Measurements from ENCODE around the gene KIF16B.

Gene KIF16B

DNA sequence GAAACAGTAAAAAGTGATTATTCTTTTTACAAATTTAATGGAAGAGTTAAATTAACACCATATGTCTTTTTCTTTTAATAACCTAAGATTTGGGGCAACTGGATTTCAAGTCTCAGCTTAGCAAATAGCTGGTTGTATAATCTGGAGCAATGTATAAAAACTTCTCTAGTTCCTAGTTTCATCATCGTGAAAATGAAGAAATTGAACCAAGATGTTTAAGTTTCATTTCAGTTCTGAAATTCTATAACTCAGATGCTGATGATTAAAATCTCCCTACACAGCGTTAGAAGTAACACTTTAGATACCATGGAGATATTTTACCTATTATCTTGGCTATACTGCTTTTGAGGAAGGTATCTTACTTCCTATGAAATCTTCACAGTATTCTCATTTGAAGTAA is 252.0 kb downstream of the KIF16B start:
- H3K4me1 Mint-ChIP-seq, result peaks cover 9% of the 10 kb centered on the region
- ATAC-seq (no peak), DNase-seq (no peak)
- H3K4me3 Mint-ChIP-seq, result no peak overlapping the region
- H3K27ac Mint-ChIP-seq, result no peak overlapping the region
- H3K9me3 Mint-ChIP-seq, result peaks cover 7% of the 10 kb centered on the region
- peaks cover 9% of the 10 kb centered on the region for H3K36me3 Mint-ChIP-seq (ENCODE audit: low read depth)
- H3K27me3 Mint-ChIP-seq, result no peaks in the 10 kb centered on the region

DNA sequence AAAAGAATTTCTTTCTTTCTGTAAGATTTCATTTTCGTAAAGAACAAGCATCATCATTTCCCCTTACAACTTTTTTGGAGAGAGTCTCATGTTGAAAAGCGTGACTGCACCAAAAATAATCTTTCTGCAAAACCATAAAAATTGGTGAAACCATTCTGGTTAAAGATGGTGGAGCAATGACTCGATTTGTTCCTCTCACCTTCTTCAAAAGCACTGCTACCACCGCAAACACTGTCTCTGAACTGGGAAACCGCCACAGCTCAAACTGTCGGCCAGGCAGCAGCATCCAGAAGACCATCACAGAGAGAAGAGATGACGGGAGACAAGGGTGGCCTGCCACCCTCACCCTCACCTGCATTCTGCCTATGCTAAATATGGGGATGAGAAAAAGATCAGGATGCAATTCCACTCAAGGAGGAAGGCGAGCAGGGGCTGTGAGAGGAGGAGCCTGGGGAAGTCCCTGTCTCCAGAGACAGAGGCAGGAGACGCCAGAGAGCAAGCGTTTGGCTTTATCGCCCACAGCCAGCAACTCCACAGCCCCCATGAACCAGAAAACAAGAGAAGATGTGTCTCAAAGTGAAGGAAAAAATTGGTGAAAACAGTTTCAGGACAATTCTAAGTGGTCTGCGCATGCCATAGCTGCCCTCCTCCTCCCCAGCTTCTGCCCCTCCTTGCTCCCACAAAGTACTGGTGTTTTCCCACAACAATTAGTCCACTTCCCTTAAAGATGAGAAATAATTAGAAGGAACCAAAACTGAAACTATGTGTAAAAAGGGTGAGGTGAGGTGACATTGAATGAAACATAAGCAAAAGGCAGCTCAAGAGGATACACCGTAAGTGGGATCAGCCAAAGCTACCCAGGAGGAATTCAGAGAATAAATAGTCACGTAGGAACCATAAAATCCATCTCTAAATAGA is 255.5 kb downstream of the KIF16B start:
- no peak for DNase-seq
- Mint-ChIP-seq H3K27me3 (no peaks in the 10 kb centered on the region), H3K4me3 (no peak overlapping the region), H3K27ac (peak overlapping the region; percentile 54), H3K9me3 (no peaks in the 10 kb centered on the region), H3K4me1 (peaks cover 9% of the 10 kb centered on the region), H3K36me3 (ENCODE audit: low read depth) (peaks cover 13% of the 10 kb centered on the region)
- ATAC-seq, result no peak

DNA sequence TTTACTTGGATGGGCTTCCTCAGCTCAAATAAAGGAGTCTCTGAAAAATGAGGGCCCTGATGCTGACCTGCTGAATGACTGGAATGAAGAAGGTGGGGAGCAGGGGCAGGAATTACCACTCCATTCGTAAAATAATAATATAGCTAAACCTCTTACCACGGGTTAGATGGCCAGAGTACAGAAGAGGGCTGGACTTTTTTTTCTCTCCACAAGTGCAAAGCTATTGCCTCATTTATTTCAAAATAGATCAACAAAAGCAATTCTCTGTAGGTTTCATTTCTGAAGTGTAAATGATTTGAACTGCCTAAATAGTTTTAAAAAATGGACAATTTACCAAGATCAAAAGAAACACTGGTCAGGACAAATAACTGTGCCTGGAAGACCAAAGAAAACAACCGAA is 256.7 kb downstream of the KIF16B start:
- Mint-ChIP-seq H3K4me3 (no peak overlapping the region), H3K36me3 (ENCODE audit: low read depth) (peaks cover 18% of the 10 kb centered on the region), H3K27ac (no peak overlapping the region), H3K4me1 (peaks cover 9% of the 10 kb centered on the region), H3K9me3 (no peaks in the 10 kb centered on the region), H3K27me3 (no peaks in the 10 kb centered on the region)
- DNase-seq, result no peak
- no peak for ATAC-seq

DNA sequence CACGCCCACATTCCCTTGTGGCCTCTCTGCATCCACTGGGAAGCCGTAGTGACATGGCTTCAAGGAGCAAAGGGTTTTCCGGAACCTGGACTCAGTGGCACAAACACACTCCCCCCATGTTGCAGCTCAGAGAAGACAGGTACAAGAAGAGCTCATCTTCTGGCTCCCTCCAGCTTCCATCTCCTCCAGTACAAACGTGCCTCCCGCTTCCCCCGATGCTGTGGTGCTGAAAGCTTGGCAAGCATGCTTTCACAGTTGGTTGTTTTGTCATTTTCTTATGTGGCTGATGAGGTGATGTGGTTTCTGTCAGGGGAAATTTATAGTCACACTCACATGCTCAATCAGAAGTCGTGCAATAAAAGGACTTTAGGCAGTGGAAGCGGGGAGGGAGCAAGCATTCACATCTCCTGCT is 258.5 kb downstream of the KIF16B start:
- H3K9me3 Mint-ChIP-seq, result no peaks in the 10 kb centered on the region
- peaks cover 26% of the 10 kb centered on the region for H3K36me3 Mint-ChIP-seq (ENCODE audit: low read depth)
- peaks cover 9% of the 10 kb centered on the region for H3K4me1 Mint-ChIP-seq
- no peak overlapping the region for H3K4me3 Mint-ChIP-seq
- no peaks in the 10 kb centered on the region for H3K27me3 Mint-ChIP-seq
- DNase-seq (no peak), ATAC-seq (no peak)
- H3K27ac Mint-ChIP-seq, result no peak overlapping the region

DNA sequence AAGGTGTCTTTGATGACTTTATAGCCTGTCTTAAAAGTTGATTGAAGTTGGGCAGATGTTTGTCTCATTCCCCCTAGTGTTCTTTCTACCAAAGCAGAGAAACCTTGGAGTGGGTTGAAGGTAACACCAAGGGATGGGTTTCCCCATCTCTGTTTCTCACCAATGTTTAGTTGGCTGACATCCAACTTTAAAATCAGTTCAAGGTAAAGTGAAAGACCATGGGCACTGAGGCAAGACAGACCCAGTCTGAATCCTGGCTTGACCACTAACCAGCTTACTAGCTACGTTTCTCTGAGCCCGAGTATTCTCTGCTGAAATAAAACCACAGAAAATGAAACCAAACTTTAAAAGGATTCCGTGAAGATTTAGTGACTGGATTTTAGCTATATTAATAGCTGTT is 258.9 kb downstream of the KIF16B start:
- peaks cover 26% of the 10 kb centered on the region for H3K36me3 Mint-ChIP-seq (ENCODE audit: low read depth)
- peaks cover 9% of the 10 kb centered on the region for H3K4me1 Mint-ChIP-seq
- no peak overlapping the region for H3K27ac Mint-ChIP-seq
- H3K4me3 Mint-ChIP-seq, result no peak overlapping the region
- no peaks in the 10 kb centered on the region for H3K9me3 Mint-ChIP-seq
- H3K27me3 Mint-ChIP-seq, result no peaks in the 10 kb centered on the region
- DNase-seq (no peak), ATAC-seq (no peak)

DNA sequence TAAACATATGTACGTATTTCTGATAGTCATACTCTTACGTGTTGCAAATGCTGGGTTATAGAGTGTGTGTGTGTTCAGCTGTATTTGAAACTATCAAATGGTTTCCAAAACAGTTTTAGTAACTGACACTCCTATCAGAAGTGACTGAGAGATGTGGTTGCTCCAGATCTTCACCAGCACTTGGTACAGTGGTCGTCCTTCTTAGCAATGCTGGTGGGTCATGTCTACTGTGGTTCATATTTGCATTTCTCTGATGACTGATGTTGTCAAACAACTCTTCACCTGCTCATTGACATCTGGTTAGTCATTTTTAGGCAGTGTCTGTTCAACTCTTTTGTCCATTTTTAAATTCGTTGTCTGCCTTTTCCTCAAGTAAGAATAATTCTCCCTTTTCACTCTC is 259.3 kb downstream of the KIF16B start:
- Mint-ChIP-seq H3K27ac (no peak overlapping the region), H3K36me3 (ENCODE audit: low read depth) (peaks cover 26% of the 10 kb centered on the region), H3K27me3 (no peaks in the 10 kb centered on the region), H3K4me3 (no peak overlapping the region), H3K4me1 (peaks cover 9% of the 10 kb centered on the region), H3K9me3 (no peaks in the 10 kb centered on the region)
- ATAC-seq (no peak), DNase-seq (no peak)

DNA sequence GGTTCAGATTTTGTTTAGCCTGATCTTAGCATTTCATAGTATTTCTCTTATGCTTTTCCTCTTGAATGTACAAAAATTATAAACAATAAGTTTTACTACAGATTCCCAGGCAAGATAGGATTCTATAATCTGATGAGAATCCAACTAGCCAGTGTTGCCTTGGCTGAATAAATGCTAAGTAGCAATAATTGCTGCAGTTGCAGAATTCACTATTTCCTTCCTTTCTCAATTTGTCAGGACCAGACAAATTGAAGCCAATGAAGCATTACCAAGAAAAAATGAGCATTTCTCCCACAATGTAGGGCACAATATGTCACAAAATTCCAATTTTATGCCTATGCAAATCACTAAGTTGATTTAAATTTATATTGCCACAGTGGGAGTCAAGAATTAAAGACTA is 260.2 kb downstream of the KIF16B start:
- peaks cover 23% of the 10 kb centered on the region for H3K36me3 Mint-ChIP-seq (ENCODE audit: low read depth)

DNA sequence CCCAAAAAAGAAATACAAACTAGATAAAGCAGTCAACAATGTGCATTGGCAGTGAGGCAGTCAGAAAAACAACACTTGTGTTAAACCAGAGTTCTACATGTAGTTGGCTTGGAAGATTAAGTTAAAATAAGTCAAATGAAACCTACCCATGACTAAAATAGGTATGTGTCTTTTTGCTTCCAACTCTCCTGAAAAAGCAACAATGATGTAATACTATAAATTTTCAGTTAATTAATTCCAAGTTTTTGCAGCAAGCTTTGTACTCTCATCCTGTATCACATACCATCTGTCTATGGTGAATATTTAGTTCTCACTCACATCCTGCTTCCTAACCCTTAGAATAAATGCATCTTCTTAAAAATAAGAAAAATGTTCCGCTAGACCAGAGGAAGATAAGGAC is 261.5 kb downstream of the KIF16B start:
- no peak for DNase-seq
- peaks cover 6% of the 10 kb centered on the region for H3K9me3 Mint-ChIP-seq
- no peak overlapping the region for H3K27ac Mint-ChIP-seq
- H3K36me3 Mint-ChIP-seq (ENCODE audit: low read depth), result peaks cover 19% of the 10 kb centered on the region
- H3K4me3 Mint-ChIP-seq, result no peak overlapping the region
- ATAC-seq, result no peak
- no peaks in the 10 kb centered on the region for H3K4me1 Mint-ChIP-seq
- H3K27me3 Mint-ChIP-seq, result no peaks in the 10 kb centered on the region

More for the DNA sequence above, 260.2 kb downstream of the KIF16B start:
- H3K27me3 Mint-ChIP-seq, result no peaks in the 10 kb centered on the region
- no peak overlapping the region for H3K27ac Mint-ChIP-seq
- H3K4me1 Mint-ChIP-seq, result peaks cover 5% of the 10 kb centered on the region
- no peak for ATAC-seq
- H3K4me3 Mint-ChIP-seq, result no peak overlapping the region
- peaks cover 6% of the 10 kb centered on the region for H3K9me3 Mint-ChIP-seq
- no peak for DNase-seq

DNA sequence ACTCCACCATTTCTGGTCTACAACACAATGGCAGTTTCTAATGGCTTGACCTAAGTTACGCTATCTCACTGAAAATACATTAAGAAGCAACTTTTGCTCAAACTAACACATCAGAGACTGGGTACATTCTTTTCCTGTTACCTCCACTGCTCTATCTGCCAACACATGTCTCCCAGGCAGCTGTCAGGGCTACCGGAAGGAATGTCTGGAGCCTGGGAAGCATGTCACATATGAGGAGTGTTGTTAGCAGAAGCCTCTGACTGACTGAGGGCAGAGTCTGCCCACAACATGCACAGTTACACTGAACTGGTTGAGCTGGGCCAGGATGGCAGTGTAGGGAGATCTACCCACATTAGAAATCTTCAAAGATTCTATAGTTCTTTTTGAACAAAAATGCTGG is 264.5 kb downstream of the KIF16B start:
- Mint-ChIP-seq H3K4me1 (no peaks in the 10 kb centered on the region), H3K27ac (no peak overlapping the region), H3K36me3 (ENCODE audit: low read depth) (peaks cover 24% of the 10 kb centered on the region), H3K9me3 (peaks cover 22% of the 10 kb centered on the region), H3K4me3 (no peak overlapping the region), H3K27me3 (no peaks in the 10 kb centered on the region)
- DNase-seq (no peak), ATAC-seq (no peak)

DNA sequence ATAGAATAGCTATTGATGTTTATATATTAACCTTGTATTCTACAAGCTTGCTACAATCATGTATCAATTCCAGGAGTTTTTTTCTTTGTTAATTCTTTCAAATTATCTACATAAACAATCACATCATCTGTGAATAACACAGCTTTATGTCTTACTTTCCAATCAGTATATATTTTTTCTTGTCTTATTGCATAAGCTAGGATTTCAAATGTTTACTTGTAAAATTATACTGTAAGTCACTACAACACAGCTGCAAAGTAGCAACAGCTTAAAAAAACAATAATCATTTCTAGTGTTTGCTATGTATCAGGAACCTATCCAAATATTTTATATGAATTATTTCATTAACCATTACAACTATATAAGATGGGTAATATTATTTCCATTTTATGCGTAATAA is 270.4 kb downstream of the KIF16B start:
- Mint-ChIP-seq H3K4me1 (no peaks in the 10 kb centered on the region), H3K27me3 (no peaks in the 10 kb centered on the region), H3K27ac (no peak overlapping the region), H3K9me3 (peaks cover 30% of the 10 kb centered on the region), H3K36me3 (ENCODE audit: low read depth) (peaks cover 15% of the 10 kb centered on the region), H3K4me3 (no peak overlapping the region)
- ATAC-seq, result no peak
- no peak for DNase-seq

DNA sequence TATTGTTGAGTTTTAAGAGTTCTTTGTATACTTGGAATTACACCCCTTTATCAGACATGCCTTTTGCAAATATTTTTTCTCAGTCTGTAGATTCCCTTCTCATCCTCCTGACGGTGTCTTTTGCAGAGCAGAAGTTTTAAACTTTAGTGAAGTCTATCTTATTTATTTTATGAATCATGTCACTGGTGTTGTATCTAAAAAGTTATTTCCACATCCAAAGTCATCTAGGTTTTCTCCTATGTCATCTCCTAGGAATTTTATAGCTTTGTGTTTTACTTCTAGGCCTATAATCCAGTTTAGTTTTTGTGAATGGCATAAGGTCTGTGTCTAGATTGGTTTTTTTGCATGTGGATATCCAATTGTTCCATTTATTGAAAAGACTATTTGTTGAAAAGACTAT is 271.3 kb downstream of the KIF16B start:
- Mint-ChIP-seq H3K9me3 (peaks cover 31% of the 10 kb centered on the region), H3K4me3 (no peak overlapping the region), H3K27ac (no peak overlapping the region), H3K27me3 (no peaks in the 10 kb centered on the region), H3K4me1 (no peaks in the 10 kb centered on the region), H3K36me3 (ENCODE audit: low read depth) (peaks cover 17% of the 10 kb centered on the region)
- ATAC-seq, result no peak
- no peak for DNase-seq

DNA sequence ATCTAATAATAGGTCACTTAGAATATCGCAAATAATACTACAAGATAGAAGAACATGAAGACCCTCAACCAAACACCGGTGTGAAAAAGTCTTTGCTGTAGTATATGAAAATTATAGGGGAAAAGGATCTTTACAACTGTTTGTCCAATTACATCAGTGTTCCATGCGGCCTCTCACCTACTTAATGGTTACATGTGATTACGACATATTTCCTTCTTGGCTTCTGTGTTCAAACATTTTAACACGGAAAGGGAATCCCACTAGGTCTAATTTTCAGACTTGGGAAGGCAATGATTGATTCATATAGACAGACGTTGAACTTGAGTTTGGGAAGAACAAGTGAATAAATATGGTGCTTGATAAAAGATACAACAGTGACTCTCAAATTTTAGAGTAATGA is 273.4 kb downstream of the KIF16B start:
- Mint-ChIP-seq H3K4me3 (no peak overlapping the region), H3K27ac (no peak overlapping the region), H3K4me1 (no peaks in the 10 kb centered on the region), H3K9me3 (peaks cover 20% of the 10 kb centered on the region), H3K36me3 (ENCODE audit: low read depth) (peaks cover 21% of the 10 kb centered on the region), H3K27me3 (no peaks in the 10 kb centered on the region)
- no peak for DNase-seq
- no peak for ATAC-seq

DNA sequence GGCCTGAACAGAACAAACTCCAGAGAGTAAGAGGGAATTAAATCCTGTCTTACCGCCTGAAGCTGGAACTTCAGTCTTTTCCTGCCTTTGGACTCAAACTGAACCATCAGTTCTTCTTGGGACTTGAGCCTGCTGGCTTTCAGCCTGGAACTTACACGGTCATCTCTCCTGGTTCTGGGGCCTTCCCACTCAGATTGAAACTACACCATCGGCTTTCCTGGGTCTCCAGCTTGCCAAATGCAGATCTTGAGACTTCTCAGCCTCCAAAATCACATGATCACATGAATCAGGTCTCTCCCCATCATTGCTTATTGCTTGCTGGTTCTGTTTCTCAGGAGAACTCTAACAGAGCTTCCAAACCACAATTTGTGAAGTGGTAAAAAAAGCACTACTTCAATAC is 276.3 kb downstream of the KIF16B start:
- Mint-ChIP-seq H3K9me3 (peaks cover 3% of the 10 kb centered on the region), H3K36me3 (ENCODE audit: low read depth) (peaks cover 9% of the 10 kb centered on the region), H3K27ac (no peak overlapping the region), H3K27me3 (no peaks in the 10 kb centered on the region), H3K4me1 (no peaks in the 10 kb centered on the region), H3K4me3 (no peak overlapping the region)
- ATAC-seq (no peak), DNase-seq (no peak)

DNA sequence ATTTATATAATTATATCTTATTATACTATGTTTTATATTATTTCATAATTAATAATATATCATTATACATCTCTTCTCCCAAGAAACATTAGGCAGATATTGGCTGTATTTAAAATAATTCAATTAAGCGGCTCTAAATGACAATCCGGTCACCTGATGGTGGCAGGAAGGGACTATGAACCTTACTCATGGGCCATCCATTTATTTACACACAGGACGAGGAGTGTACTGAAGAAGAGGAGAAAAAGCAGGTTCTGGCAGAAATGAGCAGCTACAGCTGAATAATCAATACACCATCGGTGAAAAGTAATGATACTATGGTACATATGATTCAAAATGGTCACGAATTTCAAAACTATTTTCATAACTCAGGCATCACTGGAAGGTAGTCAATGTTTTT is 277.7 kb downstream of the KIF16B start:
- Mint-ChIP-seq H3K9me3 (peaks cover 3% of the 10 kb centered on the region), H3K4me3 (no peak overlapping the region), H3K27ac (no peak overlapping the region), H3K36me3 (ENCODE audit: low read depth) (peaks cover 9% of the 10 kb centered on the region), H3K27me3 (no peaks in the 10 kb centered on the region), H3K4me1 (no peaks in the 10 kb centered on the region)
- no peak for DNase-seq
- ATAC-seq, result no peak

DNA sequence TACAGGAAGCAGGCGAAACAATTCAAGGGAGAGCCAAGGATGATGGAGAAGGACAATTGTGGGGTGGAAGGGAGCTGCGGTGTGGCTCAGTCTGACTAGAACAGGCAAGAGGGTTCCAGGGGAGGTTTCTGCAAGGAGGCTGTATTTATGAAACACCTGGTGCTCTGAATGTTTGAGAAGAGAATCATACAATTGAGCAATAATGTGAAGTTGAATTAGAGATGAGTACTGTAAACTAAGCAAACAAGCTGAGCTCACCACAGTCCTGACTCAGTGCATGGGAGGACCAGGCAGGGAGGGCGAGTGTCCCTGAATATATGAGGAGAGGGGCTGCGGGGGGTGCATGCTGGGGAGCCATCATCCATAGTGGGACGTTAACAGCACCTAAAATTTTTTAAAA is 279.7 kb downstream of the KIF16B start:
- no peak for DNase-seq
- H3K27ac Mint-ChIP-seq, result no peak overlapping the region
- H3K36me3 Mint-ChIP-seq (ENCODE audit: low read depth), result peaks cover 8% of the 10 kb centered on the region
- H3K27me3 Mint-ChIP-seq, result no peaks in the 10 kb centered on the region
- H3K9me3 Mint-ChIP-seq, result peaks cover 3% of the 10 kb centered on the region
- ATAC-seq, result no peak
- no peak overlapping the region for H3K4me3 Mint-ChIP-seq
- H3K4me1 Mint-ChIP-seq, result no peaks in the 10 kb centered on the region
